CD4-positive, alpha-beta T cell (primary cell): ENCODE data around the gene NUAK1. TPM values are rescaled to one million over a fixed set of nuclear protein-coding genes. Genes with fewer than 3 reads are reported as not detected.

ENCODE experiments used
- ATAC-seq: fragments of 200-7000 bp; cut with Tn5 transposase; one replicate; pipeline ENCODE4 v1.10.0; 2022; ENCODE audit warnings: mild to moderate bottlenecking; ENCODE audit not compliant: poor library complexity
- CTCF ChIA-PET: fragments of 350-600 bp; sonication (Branson Sonifier 250); formaldehyde crosslinking; loops from one replicate; lab custom pipeline; 2021; ENCODE audit warnings: antibody characterized with exemption, inconsistent platforms; lab: Charles Lee
- POLR2A ChIA-PET: fragments of 350-600 bp; sonication (Branson Sonifier 250); formaldehyde crosslinking; loops from one replicate; lab custom pipeline; 2021; ENCODE audit warnings: antibody characterized with exemption, inconsistent platforms; lab: Charles Lee
- DNase-seq, 14 experiments: peaks; one replicate each; pipeline ENCODE4 v3.0.0-alpha.2; 2013 to 2020; ENCODE audit warnings: mixed read lengths in 2 of 14
- H3K27ac ChIP-seq, 2 donors: one replicate each; pipeline versions ENCODE4 v1.5.1 to v1.7.0; 2013; ENCODE audit warnings: low read length in 2 of 2, low read depth in 1 of 2, mild to moderate bottlenecking in 1 of 2
- H3K27me3 ChIP-seq, 2 experiments: 1 replicate in 1 of 2; 2 replicates in 1 of 2; pipeline versions ENCODE4 v1.6.1 to v1.7.0; 2013; ENCODE audit warnings: low read length in 2 of 2, control low read depth in 1 of 2, mild to moderate bottlenecking in 1 of 2, moderate library complexity in 1 of 2; ENCODE audit not compliant: insufficient read depth in 2 of 2, control insufficient read depth in 1 of 2
- H3K36me3 ChIP-seq: one replicate; pipeline ENCODE4 v1.6.1; 2013; ENCODE audit warnings: low read length, control low read depth; ENCODE audit not compliant: insufficient read depth
- H3K4me1 ChIP-seq: one replicate; pipeline ENCODE4 v1.6.1; 2013; ENCODE audit warnings: low read length, control low read depth; ENCODE audit not compliant: insufficient read depth
- H3K4me3 ChIP-seq: one replicate; pipeline ENCODE4 v1.5.1; 2013; ENCODE audit warnings: mild to moderate bottlenecking, low read length, moderate library complexity
- H3K9me3 ChIP-seq, 2 experiments: 1 replicate in 1 of 2; 2 replicates in 1 of 2; pipeline versions ENCODE4 v1.6.1 to v1.7.0; 2013; ENCODE audit warnings: low read length in 2 of 2, mild to moderate bottlenecking in 2 of 2, control low read depth in 1 of 2, moderate library complexity in 1 of 2; ENCODE audit not compliant: control insufficient read depth in 1 of 2, insufficient read depth in 1 of 2
- H3K27ac Mint-ChIP-seq: one replicate; pipeline ENCODE4 v1.8.0; 2020; ENCODE audit warnings: mixed read lengths
- H3K27me3 Mint-ChIP-seq: one replicate; pipeline ENCODE4 v1.8.0; 2021; ENCODE audit warnings: mixed read lengths
- H3K36me3 Mint-ChIP-seq: one replicate; pipeline ENCODE4 v1.8.0; 2021; ENCODE audit warnings: low read depth, mixed read lengths
- H3K4me1 Mint-ChIP-seq: one replicate; pipeline ENCODE4 v1.8.0; 2021; ENCODE audit warnings: low read depth, mixed read lengths
- H3K4me3 Mint-ChIP-seq: one replicate; pipeline ENCODE4 v1.8.0; 2020; ENCODE audit warnings: mild to moderate bottlenecking, mixed read lengths
- H3K9me3 Mint-ChIP-seq: one replicate; pipeline ENCODE4 v1.8.0; 2020; ENCODE audit warnings: mixed read lengths
- intact Hi-C, 2 experiments: fragments of 100-400 bp; cut with DNase I in 1 of 2; cut with micrococcal nuclease in 1 of 2; formaldehyde crosslinking; loops; one replicate each; pipeline versions ENCODE4 v1.15.1 to v1.9.0; 2023 to 2025; cut with DNase I, micrococcal nuclease
- total RNA-seq, 174 experiments: library from RNA in 2 of 174; stranded (reverse) in 2 of 174; gene quantifications; one replicate each; pipeline ENCODE4 v1.2.3 and lab custom pipeline; 2021 to 2026
- TF ChIP-seq, protein P1 (sequence below): fragments of 200-600 bp; IDR thresholded peaks from one replicate; pipeline ENCODE4 v1.8.0; 2022; ENCODE audit warnings: antibody characterized with exemption, mild to moderate bottlenecking

The NUAK1 gene
- total RNA-seq, 2 experiments from 2014 or later = 0.16 TPM; not detected in 1

DNA sequence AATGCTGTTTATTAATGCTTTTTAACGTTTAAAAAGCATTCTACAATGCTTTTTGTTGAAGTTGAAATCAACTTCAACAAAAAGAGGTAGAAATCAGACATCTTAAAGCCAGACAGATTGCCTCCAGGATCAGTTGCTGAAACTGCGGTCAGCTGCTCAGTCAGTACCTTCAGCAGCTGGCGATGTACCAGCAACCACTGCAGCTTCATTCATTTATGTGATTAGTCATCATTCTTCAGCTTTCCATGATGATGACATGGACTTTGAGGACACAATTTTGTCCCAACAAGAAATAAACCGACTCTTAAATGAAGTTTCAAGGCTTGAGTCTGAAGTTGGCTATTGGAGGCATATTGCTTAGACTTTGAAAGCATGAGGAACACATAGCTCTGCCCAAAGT lies 31.5 kb upstream of the NUAK1 start:
- no peak overlapping the region for H3K27ac Mint-ChIP-seq
- no peak for DNase-seq
- H3K9me3 Mint-ChIP-seq = no peaks in the 10 kb centered on the region
- Histone ChIP-seq H3K4me3 (no peak overlapping the region), H3K27me3 (no peaks in the 10 kb centered on the region), H3K9me3 (peaks cover 0 to 4% of the 10 kb centered on the region in 2 experiments), H3K36me3 (no peaks in the 10 kb centered on the region), H3K27ac (no peak overlapping the region), H3K4me1 (no peaks in the 10 kb centered on the region)
- no peak overlapping the region for H3K4me3 Mint-ChIP-seq
- POLR2A ChIA-PET = no interaction called here
- TF ChIP-seq, protein P1, sequence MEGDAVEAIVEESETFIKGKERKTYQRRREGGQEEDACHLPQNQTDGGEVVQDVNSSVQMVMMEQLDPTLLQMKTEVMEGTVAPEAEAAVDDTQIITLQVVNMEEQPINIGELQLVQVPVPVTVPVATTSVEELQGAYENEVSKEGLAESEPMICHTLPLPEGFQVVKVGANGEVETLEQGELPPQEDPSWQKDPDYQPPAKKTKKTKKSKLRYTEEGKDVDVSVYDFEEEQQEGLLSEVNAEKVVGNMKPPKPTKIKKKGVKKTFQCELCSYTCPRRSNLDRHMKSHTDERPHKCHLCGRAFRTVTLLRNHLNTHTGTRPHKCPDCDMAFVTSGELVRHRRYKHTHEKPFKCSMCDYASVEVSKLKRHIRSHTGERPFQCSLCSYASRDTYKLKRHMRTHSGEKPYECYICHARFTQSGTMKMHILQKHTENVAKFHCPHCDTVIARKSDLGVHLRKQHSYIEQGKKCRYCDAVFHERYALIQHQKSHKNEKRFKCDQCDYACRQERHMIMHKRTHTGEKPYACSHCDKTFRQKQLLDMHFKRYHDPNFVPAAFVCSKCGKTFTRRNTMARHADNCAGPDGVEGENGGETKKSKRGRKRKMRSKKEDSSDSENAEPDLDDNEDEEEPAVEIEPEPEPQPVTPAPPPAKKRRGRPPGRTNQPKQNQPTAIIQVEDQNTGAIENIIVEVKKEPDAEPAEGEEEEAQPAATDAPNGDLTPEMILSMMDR = no peak
- no peaks in the 10 kb centered on the region for H3K36me3 Mint-ChIP-seq
- no peaks in the 10 kb centered on the region for H3K4me1 Mint-ChIP-seq
- ATAC-seq = no peak
- CTCF ChIA-PET = no interaction called here
- intact Hi-C loops = loop anchor here in 1 of 2 experiments (10.0 kb wide), 1 partner anchor 1045 kb away; no protein-coding TSS in a partner anchor
- peaks cover 32% of the 10 kb centered on the region for H3K27me3 Mint-ChIP-seq

DNA sequence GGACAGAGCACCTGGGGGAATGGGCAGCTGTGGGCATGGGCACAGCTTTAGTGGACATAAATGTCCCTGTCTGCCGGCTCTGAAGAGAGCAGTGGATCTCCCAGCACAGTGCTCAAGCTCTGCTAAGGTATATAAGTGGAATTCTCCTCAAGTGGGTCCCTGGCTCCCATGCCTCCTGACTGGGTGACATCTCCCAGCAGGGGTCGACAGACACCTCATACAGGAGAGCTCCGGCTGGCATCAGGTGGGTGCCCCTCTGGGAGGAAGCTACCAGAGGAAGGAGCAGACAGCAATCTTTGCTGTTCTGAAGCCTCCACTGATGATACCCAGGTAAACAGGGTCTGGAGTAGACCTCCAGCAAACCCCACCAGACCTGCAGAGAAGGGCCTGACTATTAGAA lies 25.0 kb upstream of the NUAK1 start:
- ChIA-PET CTCF (no interaction called here), POLR2A (no interaction called here)
- TF ChIP-seq, protein P1 = no peak
- DNase-seq = no peak
- H3K4me3 Mint-ChIP-seq = no peak overlapping the region
- no peak overlapping the region for H3K27ac Mint-ChIP-seq
- Histone ChIP-seq H3K27me3 (peaks cover 0 to 8% of the 10 kb centered on the region in 2 experiments), H3K4me1 (no peaks in the 10 kb centered on the region), H3K9me3 (peaks cover 0 to 3% of the 10 kb centered on the region in 2 experiments), H3K36me3 (no peaks in the 10 kb centered on the region), H3K4me3 (no peak overlapping the region), H3K27ac (no peak overlapping the region)
- H3K9me3 Mint-ChIP-seq = no peaks in the 10 kb centered on the region
- H3K27me3 Mint-ChIP-seq = peaks cover 74% of the 10 kb centered on the region
- no peak for ATAC-seq
- H3K4me1 Mint-ChIP-seq = no peaks in the 10 kb centered on the region
- H3K36me3 Mint-ChIP-seq = no peaks in the 10 kb centered on the region
- intact Hi-C loops = no loop called here

GRCh38 chr12:106161491-106161890 lies 22.7 kb upstream of the NUAK1 start:
- ATAC-seq (no peak), DNase-seq (no peak)
- peaks cover 0 to 8% of the 10 kb centered on the region in 2 experiments for H3K27me3 ChIP-seq
- ChIA-PET CTCF (no interaction called here), POLR2A (no interaction called here)
- peaks cover 0 to 3% of the 10 kb centered on the region in 2 experiments for H3K9me3 ChIP-seq
- TF ChIP-seq, protein P1 = no peak
- H3K27ac ChIP-seq = no peak overlapping the region
- H3K4me1 ChIP-seq = no peaks in the 10 kb centered on the region
- no peaks in the 10 kb centered on the region for H3K9me3 Mint-ChIP-seq
- no peaks in the 10 kb centered on the region for H3K4me1 Mint-ChIP-seq
- H3K4me3 ChIP-seq = no peak overlapping the region
- peaks cover 66% of the 10 kb centered on the region for H3K27me3 Mint-ChIP-seq
- no peak overlapping the region for H3K27ac Mint-ChIP-seq
- intact Hi-C loops = no loop called here
- no peak overlapping the region for H3K4me3 Mint-ChIP-seq
- no peaks in the 10 kb centered on the region for H3K36me3 ChIP-seq
- no peaks in the 10 kb centered on the region for H3K36me3 Mint-ChIP-seq
